HEK293 (cell line): ENCODE measurements around the gene MAP3K9.

Experiments used
- CTCF ChIA-PET: fragments of 350-600 bp; formaldehyde crosslinking; extraction: SDS; loops from one replicate; lab custom pipeline; 2021; ENCODE audit warnings: antibody characterized with exemption; lab: Yijun Ruan, JAX
- POLR2A ChIA-PET: fragments of 300-600 bp; formaldehyde crosslinking; extraction: SDS; loops from one replicate; lab custom pipeline; 2020; ENCODE audit warnings: antibody characterized with exemption, inconsistent platforms; lab: Yijun Ruan, JAX
- H3K27ac ChIP-seq: fragments of 200-500 bp; sonication (Bioruptor generic); 2 replicates; pipeline ENCODE4 v1.5.1; 2014; ENCODE audit warnings: low read depth, low read length, control low read depth, inconsistent platforms; ENCODE audit errors: extremely low read depth
- H3K36me3 ChIP-seq, 2 experiments: fragments of 200-500 bp in 1 of 2; sonication (Bioruptor generic) in 1 of 2; 1 replicate in 1 of 2; 2 replicates in 1 of 2; pipeline ENCODE4 v1.5.1; 2014 to 2017; ENCODE audit warnings: inconsistent platforms in 2 of 2, low read length in 2 of 2; ENCODE audit not compliant: control insufficient read depth in 2 of 2, insufficient read depth in 1 of 2
- H3K4me1 ChIP-seq: fragments of 200-500 bp; sonication (Bioruptor generic); 2 replicates; pipeline ENCODE4 v1.5.1; 2014; ENCODE audit warnings: mild to moderate bottlenecking, low read length, inconsistent platforms; ENCODE audit not compliant: control insufficient read depth, insufficient read depth
- H3K4me3 ChIP-seq: 2 replicates; pipeline ENCODE4 v1.5.1; 2011; ENCODE audit warnings: low read depth, mild to moderate bottlenecking, control low read depth, low read length, moderate library complexity
- H3K9me3 ChIP-seq: fragments of 200-500 bp; sonication (Bioruptor generic); 2 replicates; pipeline ENCODE4 v1.5.1; 2014; ENCODE audit warnings: low read depth, low read length, inconsistent platforms; ENCODE audit not compliant: control insufficient read depth, insufficient read depth
- FEZF1 ChIP-seq: fragments of 450-650 bp; formaldehyde crosslinking; IDR thresholded peaks from 2 replicates; pipeline ENCODE4 v1.5.1; 2016; ENCODE audit warnings: missing biosample characterization, missing genetic modification characterization
- HOXA7 ChIP-seq: sonication (generic); formaldehyde crosslinking; IDR thresholded peaks from 2 replicates; pipeline ENCODE4 v1.8.1; 2022; ENCODE audit warnings: missing genetic modification reagents, borderline replicate concordance
- HOXC10 ChIP-seq: sonication (generic); formaldehyde crosslinking; IDR thresholded peaks from 2 replicates; pipeline ENCODE4 v1.8.1; 2023; ENCODE audit warnings: mild to moderate bottlenecking, missing genetic modification reagents
- RBAK ChIP-seq: fragments of 450-650 bp; formaldehyde crosslinking; IDR thresholded peaks from 2 replicates; pipeline ENCODE4 v1.5.1; 2016; ENCODE audit warnings: missing biosample characterization, missing genetic modification characterization
- TCF7L2 ChIP-seq: IDR thresholded peaks from 2 replicates; pipeline ENCODE4 v1.6.1; 2011; ENCODE audit warnings: low read depth, mild to moderate bottlenecking, inconsistent platforms, low read length, moderate library complexity, borderline replicate concordance
- YY2 ChIP-seq: fragments of 450-650 bp; formaldehyde crosslinking; IDR thresholded peaks from 2 replicates; pipeline ENCODE4 v1.5.1; 2016; ENCODE audit warnings: missing biosample characterization, missing genetic modification characterization
- ZFP41 ChIP-seq: fragments of 450-650 bp; formaldehyde crosslinking; IDR thresholded peaks from 2 replicates; pipeline ENCODE4 v1.5.1; 2016; ENCODE audit warnings: missing biosample characterization, missing genetic modification characterization, borderline replicate concordance
- ZNF10 ChIP-seq: fragments of 450-650 bp; formaldehyde crosslinking; IDR thresholded peaks from 2 replicates; pipeline ENCODE4 v1.5.1; 2017; ENCODE audit warnings: missing biosample characterization, missing genetic modification characterization
- ZNF140 ChIP-seq: fragments of 450-650 bp; formaldehyde crosslinking; IDR thresholded peaks from 2 replicates; pipeline ENCODE4 v1.5.1; 2016; ENCODE audit warnings: missing biosample characterization, missing genetic modification characterization
- ZNF169 ChIP-seq: fragments of 450-650 bp; formaldehyde crosslinking; IDR thresholded peaks from 2 replicates; pipeline ENCODE4 v1.5.1; 2016; ENCODE audit warnings: missing biosample characterization, missing genetic modification characterization
- ZNF184 ChIP-seq: fragments of 450-650 bp; IDR thresholded peaks from 2 replicates; pipeline ENCODE4 v1.5.1; 2018; ENCODE audit warnings: missing biosample characterization, mild to moderate bottlenecking, missing genetic modification characterization
- ZNF2 ChIP-seq: fragments of 450-650 bp; formaldehyde crosslinking; IDR thresholded peaks from 2 replicates; pipeline ENCODE4 v1.5.1; 2016; ENCODE audit warnings: missing biosample characterization, missing genetic modification characterization
- ZNF266 ChIP-seq: fragments of 450-650 bp; formaldehyde crosslinking; IDR thresholded peaks from 2 replicates; pipeline ENCODE4 v1.5.1; 2016; ENCODE audit warnings: missing biosample characterization, missing genetic modification characterization, low read depth
- ZNF274 ChIP-seq, 2 experiments: fragments of 200-500 bp in 1 of 2; fragments of 450-650 bp in 1 of 2; sonication (Bioruptor generic) in 1 of 2; formaldehyde crosslinking in 1 of 2; IDR thresholded peaks; 2 replicates each; pipeline versions ENCODE4 v1.5.1 to v1.6.1; 2014 to 2016; ENCODE audit warnings: borderline replicate concordance in 1 of 2, inconsistent platforms in 1 of 2, low read length in 1 of 2, missing biosample characterization in 1 of 2, missing genetic modification characterization in 1 of 2
- ZNF416 ChIP-seq: fragments of 450-650 bp; formaldehyde crosslinking; IDR thresholded peaks from 2 replicates; pipeline ENCODE4 v1.5.1; 2016; ENCODE audit warnings: missing biosample characterization, missing genetic modification characterization
- ZNF530 ChIP-seq: fragments of 450-650 bp; formaldehyde crosslinking; IDR thresholded peaks from 2 replicates; pipeline ENCODE4 v1.5.1; 2016; ENCODE audit warnings: low read depth, missing biosample characterization, missing genetic modification characterization
- ZNF571 ChIP-seq: fragments of 450-650 bp; formaldehyde crosslinking; IDR thresholded peaks from 2 replicates; pipeline ENCODE4 v1.5.0; 2017; ENCODE audit warnings: missing biosample characterization, missing genetic modification characterization
- ZNF707 ChIP-seq: fragments of 450-650 bp; formaldehyde crosslinking; IDR thresholded peaks from 2 replicates; pipeline ENCODE4 v1.5.1; 2016; ENCODE audit warnings: missing biosample characterization, missing genetic modification characterization
- ZSCAN30 ChIP-seq: fragments of 450-650 bp; IDR thresholded peaks from 2 replicates; pipeline ENCODE4 v1.5.1; 2018; ENCODE audit warnings: missing biosample characterization, mild to moderate bottlenecking, missing genetic modification characterization, moderate library complexity
- TF ChIP-seq, protein P1 (sequence below): fragments of 450-650 bp; formaldehyde crosslinking; IDR thresholded peaks from 2 replicates; pipeline ENCODE4 v1.5.1; 2016; ENCODE audit warnings: missing biosample characterization, missing genetic modification characterization
- TF ChIP-seq, protein P2 (sequence below): fragments of 450-650 bp; formaldehyde crosslinking; IDR thresholded peaks from 2 replicates; pipeline ENCODE4 v1.5.1; 2016; ENCODE audit warnings: missing biosample characterization, missing genetic modification characterization, low read depth
- TF ChIP-seq, protein P3 (sequence below): fragments of 450-650 bp; formaldehyde crosslinking; IDR thresholded peaks from 2 replicates; pipeline ENCODE4 v1.5.1; 2016; ENCODE audit warnings: missing biosample characterization, missing genetic modification characterization
- TF ChIP-seq, protein P4 (sequence below): fragments of 450-650 bp; formaldehyde crosslinking; IDR thresholded peaks from 2 replicates; pipeline ENCODE4 v1.5.1; 2016; ENCODE audit warnings: missing biosample characterization, missing genetic modification characterization, borderline replicate concordance
- TF ChIP-seq, protein P5 (sequence below): fragments of 450-650 bp; formaldehyde crosslinking; IDR thresholded peaks from 2 replicates; pipeline ENCODE4 v1.5.1; 2016; ENCODE audit warnings: missing biosample characterization, missing genetic modification characterization

The MAP3K9 gene

DNA sequence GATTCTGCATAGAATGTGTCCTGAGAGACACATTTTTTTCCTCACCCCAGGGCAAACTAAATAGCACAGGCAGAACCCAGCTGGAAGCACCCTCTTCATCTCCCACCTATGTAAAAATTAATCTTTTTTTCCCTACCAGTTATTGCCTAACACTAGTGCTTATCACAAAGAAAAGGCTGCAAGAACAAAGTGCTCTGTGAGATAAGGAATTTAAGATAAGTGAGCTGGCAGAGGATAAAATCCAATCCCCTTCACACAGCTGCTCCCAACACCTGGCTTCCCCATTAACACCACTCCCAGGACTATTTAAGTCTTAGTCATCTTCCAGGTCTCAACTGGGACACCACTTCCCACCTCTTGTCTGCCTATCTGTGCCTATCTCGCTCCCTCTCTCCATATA lies 92.4 kb downstream of the MAP3K9 start:
- TF ChIP-seq, protein P1, sequence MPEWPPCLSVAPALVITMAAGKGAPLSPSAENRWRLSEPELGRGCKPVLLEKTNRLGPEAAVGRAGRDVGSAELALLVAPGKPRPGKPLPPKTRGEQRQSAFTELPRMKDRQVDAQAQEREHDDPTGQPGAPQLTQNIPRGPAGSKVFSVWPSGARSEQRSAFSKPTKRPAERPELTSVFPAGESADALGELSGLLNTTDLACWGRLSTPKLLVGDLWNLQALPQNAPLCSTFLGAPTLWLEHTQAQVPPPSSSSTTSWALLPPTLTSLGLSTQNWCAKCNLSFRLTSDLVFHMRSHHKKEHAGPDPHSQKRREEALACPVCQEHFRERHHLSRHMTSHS (tag by site-specific recombination), result no peak
- no peak for TF ChIP-seq ZNF2 (tag by site-specific recombination)
- TF ChIP-seq ZNF530 (tag by site-specific recombination), result no peak
- TF ChIP-seq RBAK (tag by site-specific recombination), result no peak
- TF ChIP-seq ZNF140, result no peak
- TF ChIP-seq ZNF184 (tag by site-specific recombination), result no peak
- TF ChIP-seq FEZF1 (tag by site-specific recombination), result no peak
- TF ChIP-seq ZSCAN30 (tag by site-specific recombination), result no peak
- TF ChIP-seq, all 188 proteins: peak for 0
- 0 out of 2 replicates have a peak, but pooled peaks cover 2% of the 10 kb centered on the region for H3K4me1 ChIP-seq
- H3K9me3 ChIP-seq, result no peaks in the 10 kb centered on the region
- ChIA-PET POLR2A (no interaction called here), CTCF (interaction anchor here (1.6 kb wide), 1 partner anchor 101 kb away, joined by 4 read pairs; no protein-coding TSS in a partner anchor)
- H3K36me3 ChIP-seq, result no peaks in the 10 kb centered on the region
- H3K4me3 ChIP-seq, result no peak overlapping the region
- H3K27ac ChIP-seq, result no peak overlapping the region

DNA sequence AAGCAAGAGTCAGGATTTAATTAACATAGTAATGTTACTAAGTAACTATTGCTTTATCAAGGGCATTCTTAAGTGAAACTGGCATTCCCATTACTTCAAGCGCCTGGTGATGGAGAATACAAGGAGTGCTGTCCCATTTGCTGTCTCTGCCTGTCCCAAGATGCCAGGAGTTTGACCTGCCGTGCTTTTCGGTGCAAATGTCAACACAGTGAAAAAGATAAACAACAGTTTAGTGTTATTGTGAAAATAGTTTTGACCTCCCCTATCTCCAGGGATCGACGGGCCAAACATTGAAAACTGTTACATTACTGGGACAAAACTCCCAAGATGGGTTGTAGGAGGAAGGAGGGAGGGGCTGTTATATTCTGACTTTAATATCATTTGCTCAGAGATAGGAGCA lies 92.8 kb downstream of the MAP3K9 start:
- ChIA-PET POLR2A (no interaction called here), CTCF (interaction anchor here (1.6 kb wide), 1 partner anchor 102 kb away, joined by 4 read pairs; no protein-coding TSS in a partner anchor)
- Histone ChIP-seq H3K36me3 (no peaks in the 10 kb centered on the region), H3K9me3 (no peaks in the 10 kb centered on the region), H3K4me3 (no peak overlapping the region), H3K27ac (no peak overlapping the region), H3K4me1 (0 out of 2 replicates have a peak, but pooled peaks cover 2% of the 10 kb centered on the region)
- TF ChIP-seq HOXA7 (CRISPR knock-in tag), result no peak
- no peak for TF ChIP-seq ZNF274 (IDR thresholded peaks at IDR 0.05; ENCODE audit: low read length)
- TF ChIP-seq ZNF274 (tag by site-specific recombination; IDR thresholded peaks at IDR 0.05; ENCODE audit: borderline replicate concordance), result no peak
- no peak for TF ChIP-seq ZFP41 (tag by site-specific recombination)
- no peak for TF ChIP-seq ZNF169 (tag by site-specific recombination)
- TF ChIP-seq, protein P2, sequence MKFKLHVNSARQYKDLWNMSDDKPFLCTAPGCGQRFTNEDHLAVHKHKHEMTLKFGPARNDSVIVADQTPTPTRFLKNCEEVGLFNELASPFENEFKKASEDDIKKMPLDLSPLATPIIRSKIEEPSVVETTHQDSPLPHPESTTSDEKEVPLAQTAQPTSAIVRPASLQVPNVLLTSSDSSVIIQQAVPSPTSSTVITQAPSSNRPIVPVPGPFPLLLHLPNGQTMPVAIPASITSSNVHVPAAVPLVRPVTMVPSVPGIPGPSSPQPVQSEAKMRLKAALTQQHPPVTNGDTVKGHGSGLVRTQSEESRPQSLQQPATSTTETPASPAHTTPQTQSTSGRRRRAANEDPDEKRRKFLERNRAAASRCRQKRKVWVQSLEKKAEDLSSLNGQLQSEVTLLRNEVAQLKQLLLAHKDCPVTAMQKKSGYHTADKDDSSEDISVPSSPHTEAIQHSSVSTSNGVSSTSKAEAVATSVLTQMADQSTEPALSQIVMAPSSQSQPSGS, result no peak
- no peak for TF ChIP-seq ZNF571 (tag by site-specific recombination)
- no peak for TF ChIP-seq YY2 (tag by site-specific recombination)
- no peak for TF ChIP-seq ZNF707 (tag by site-specific recombination)
- no peak for TF ChIP-seq RBAK (tag by site-specific recombination)
- TF ChIP-seq ZNF266 (tag by site-specific recombination), result no peak
- TF ChIP-seq ZNF10, result no peak
- TF ChIP-seq HOXC10 (CRISPR knock-in tag), result no peak
- TF ChIP-seq, protein P3, sequence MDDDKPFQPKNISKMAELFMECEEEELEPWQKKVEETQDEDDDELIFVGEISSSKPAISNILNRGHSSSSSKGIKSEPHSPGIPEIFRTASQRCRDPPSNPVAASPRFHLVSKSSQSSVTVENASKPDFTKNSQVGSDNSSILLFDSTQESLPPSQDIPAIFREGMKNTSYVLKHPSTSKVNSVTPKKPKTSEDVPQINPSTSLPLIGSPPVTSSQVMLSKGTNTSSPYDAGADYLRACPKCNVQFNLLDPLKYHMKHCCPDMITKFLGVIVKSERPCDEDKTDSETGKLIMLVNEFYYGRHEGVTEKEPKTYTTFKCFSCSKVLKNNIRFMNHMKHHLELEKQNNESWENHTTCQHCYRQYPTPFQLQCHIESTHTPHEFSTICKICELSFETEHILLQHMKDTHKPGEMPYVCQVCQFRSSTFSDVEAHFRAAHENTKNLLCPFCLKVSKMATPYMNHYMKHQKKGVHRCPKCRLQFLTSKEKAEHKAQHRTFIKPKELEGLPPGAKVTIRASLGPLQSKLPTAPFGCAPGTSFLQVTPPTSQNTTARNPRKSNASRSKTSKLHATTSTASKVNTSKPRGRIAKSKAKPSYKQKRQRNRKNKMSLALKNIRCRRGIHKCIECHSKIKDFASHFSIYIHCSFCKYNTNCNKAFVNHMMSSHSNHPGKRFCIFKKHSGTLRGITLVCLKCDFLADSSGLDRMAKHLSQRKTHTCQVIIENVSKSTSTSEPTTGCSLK (tag by site-specific recombination), result no peak
- TF ChIP-seq TCF7L2, result no peak
- TF ChIP-seq ZNF416, result no peak
- TF ChIP-seq, protein P4, sequence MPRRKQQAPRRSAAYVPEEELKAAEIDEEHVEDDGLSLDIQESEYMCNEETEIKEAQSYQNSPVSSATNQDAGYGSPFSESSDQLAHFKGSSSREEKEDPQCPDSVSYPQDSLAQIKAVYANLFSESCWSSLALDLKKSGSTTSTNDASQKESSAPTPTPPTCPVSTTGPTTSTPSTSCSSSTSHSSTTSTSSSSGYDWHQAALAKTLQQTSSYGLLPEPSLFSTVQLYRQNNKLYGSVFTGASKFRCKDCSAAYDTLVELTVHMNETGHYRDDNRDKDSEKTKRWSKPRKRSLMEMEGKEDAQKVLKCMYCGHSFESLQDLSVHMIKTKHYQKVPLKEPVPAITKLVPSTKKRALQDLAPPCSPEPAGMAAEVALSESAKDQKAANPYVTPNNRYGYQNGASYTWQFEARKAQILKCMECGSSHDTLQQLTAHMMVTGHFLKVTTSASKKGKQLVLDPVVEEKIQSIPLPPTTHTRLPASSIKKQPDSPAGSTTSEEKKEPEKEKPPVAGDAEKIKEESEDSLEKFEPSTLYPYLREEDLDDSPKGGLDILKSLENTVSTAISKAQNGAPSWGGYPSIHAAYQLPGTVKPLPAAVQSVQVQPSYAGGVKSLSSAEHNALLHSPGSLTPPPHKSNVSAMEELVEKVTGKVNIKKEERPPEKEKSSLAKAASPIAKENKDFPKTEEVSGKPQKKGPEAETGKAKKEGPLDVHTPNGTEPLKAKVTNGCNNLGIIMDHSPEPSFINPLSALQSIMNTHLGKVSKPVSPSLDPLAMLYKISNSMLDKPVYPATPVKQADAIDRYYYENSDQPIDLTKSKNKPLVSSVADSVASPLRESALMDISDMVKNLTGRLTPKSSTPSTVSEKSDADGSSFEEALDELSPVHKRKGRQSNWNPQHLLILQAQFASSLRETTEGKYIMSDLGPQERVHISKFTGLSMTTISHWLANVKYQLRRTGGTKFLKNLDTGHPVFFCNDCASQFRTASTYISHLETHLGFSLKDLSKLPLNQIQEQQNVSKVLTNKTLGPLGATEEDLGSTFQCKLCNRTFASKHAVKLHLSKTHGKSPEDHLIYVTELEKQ (tag by site-specific recombination), result no peak
- TF ChIP-seq, protein P5, sequence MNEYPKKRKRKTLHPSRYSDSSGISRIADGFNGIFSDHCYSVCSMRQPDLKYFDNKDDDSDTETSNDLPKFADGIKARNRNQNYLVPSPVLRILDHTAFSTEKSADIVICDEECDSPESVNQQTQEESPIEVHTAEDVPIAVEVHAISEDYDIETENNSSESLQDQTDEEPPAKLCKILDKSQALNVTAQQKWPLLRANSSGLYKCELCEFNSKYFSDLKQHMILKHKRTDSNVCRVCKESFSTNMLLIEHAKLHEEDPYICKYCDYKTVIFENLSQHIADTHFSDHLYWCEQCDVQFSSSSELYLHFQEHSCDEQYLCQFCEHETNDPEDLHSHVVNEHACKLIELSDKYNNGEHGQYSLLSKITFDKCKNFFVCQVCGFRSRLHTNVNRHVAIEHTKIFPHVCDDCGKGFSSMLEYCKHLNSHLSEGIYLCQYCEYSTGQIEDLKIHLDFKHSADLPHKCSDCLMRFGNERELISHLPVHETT (tag by site-specific recombination), result no peak
